Activated T-helper 17 cell treated with anti-CD3 and anti-CD28 coated beads, Interleukin-2, amount 50 U/mL, for 72 hours (primary cell): ENCODE measurements around the gene SRRD. TPM values are rescaled to one million over a fixed set of nuclear protein-coding genes. Genes with fewer than 3 reads are reported as not detected.
A peak's percentile ranks its signal among the peaks of the same experiment; 100 is the strongest.
"Not testable (repeated sequence)": the region's sequence is repeated elsewhere in the genome, so short reads cannot be mapped to it uniquely, and the experiment has no call there.

Source experiments
- ATAC-seq: fragments of 150-1000 bp; cut with Tn5 transposase; replicated peaks from 2 replicates; pipeline ENCODE4 v1.10.0; 2021; ENCODE audit warnings: mild to moderate bottlenecking, moderate library complexity
- H3K27ac Mint-ChIP-seq: one replicate; pipeline ENCODE4 v1.8.0; 2022; ENCODE audit warnings: mixed read lengths
- H3K27me3 Mint-ChIP-seq: one replicate; pipeline ENCODE4 v1.8.0; 2022; ENCODE audit warnings: mixed read lengths
- H3K36me3 Mint-ChIP-seq: one replicate; pipeline ENCODE4 v1.8.0; 2022; ENCODE audit warnings: low read depth, mild to moderate bottlenecking, mixed read lengths
- H3K4me1 Mint-ChIP-seq: one replicate; pipeline ENCODE4 v1.8.0; 2022; ENCODE audit warnings: mixed read lengths
- H3K4me3 Mint-ChIP-seq: one replicate; pipeline ENCODE4 v1.8.0; 2022; ENCODE audit warnings: mild to moderate bottlenecking, mixed read lengths
- H3K9me3 Mint-ChIP-seq: one replicate; pipeline ENCODE4 v1.8.0; 2022; ENCODE audit warnings: mixed read lengths
- total RNA-seq, 2 donors: library from RNA; stranded (reverse); gene quantifications; one replicate each; pipeline ENCODE4 v1.2.3, GENCODE V29; 2022

SRRD gene
- 10 to 100 TPM; 22.2 to 40.3 TPM for total RNA-seq

DNA sequence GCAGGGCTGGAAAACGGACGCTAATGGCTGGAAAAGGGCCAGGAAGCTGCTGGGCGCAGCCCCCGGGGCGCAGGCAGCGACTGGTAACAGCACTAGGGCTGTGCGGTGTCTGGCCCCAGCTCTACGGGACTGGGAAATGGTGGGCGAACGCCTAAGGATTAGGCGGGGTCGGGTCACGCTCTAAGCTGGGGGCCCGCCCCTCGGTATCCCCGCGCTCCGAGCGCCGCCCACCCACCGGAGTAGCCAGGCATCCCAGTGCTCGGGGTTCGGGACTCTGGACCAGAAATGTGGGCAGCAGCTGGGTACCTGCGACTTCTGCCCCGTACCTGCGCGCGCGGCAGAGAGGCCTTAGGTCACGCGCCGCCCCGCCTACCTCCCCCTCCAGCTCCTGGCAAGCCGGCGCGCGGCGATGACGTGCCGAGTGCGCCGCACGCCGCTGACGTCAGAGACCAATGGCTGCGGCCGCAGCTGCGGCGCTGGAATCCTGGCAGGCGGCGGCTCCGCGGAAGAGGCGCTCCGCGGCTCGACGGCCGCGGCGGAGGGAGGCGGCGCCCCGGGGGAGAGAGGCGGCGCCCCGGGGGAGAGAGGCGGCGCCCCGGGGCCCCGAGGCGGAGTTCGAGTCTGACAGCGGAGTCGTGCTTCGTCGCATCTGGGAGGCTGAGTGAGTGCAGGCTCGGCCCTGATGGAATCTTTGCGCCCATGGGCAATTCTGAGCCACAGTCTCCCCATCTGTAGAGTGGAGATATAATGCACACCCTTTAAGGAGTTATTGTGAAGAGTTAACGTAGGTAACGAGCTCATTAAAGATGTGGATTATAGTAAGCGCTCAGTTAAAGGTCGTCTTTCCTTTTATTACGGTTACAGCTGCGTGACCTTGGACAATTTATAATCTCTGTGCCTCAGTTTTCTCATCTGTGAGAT, at the start of gene SRRD, which contains the start of gene HPS4:
TSS of gene SRRD (plus strand) at position 439 of the 921 bp plus-strand sequence. CDS start at position 453, 14 bp downstream.
TSS of gene HPS4 (minus strand) at position 345 of the 921 bp plus-strand sequence. CDS start 2,021 bp downstream, outside the sequence.
- Mint-ChIP-seq H3K27me3 (no peaks in the 10 kb centered on the region), H3K9me3 (no peaks in the 10 kb centered on the region), H3K4me1 (peaks cover 42% of the 10 kb centered on the region), H3K27ac (peak within 1 kb of the TSS; percentile 93), H3K36me3 (peaks cover 62% of the 10 kb centered on the region), H3K4me3 (peak within 1 kb of the TSS; percentile 91)
- peak; percentile 80 for ATAC-seq

DNA sequence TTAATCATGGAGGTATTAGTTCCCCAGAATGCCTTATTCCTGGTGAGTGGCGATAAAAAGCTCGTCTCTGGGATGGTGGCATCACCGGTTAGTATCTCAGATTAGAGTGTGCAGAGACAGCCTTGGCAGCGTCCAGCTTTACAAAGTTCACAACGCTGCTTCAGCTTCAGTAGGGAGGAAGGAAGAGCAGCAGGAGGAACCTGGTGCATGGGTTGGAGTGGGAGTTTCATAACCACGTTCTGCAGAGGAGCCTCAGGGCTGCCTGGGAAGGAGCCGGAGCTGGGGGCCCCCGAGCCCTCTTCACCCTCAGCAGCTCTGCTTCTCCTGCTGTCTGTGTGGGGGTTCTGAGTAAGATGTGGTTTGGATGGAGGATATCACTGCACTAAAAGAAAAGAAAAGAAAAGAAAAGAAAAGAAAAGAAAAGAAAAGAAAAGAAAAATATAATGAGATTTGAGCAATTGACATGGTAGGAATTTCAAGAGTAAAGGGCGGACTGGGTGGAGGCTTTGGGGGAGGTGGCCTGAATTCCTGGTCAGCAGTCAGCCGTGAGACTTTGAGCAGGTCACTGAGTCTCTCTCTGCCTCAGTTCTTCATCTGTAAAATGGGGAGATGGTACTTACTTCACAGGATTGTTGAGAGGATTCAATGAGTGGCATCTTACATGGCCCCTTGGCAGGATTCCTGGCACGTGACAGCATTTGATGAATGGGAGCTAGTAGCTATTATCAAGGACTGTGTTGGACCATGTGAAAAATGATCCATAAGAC, 48.2 kb upstream of the SRRD start:
- Mint-ChIP-seq H3K36me3 (peaks cover 62% of the 10 kb centered on the region), H3K9me3 (no peaks in the 10 kb centered on the region), H3K4me1 (peaks cover 27% of the 10 kb centered on the region), H3K27ac (no peak overlapping the region), H3K27me3 (no peaks in the 10 kb centered on the region), H3K4me3 (peak overlapping the region; percentile 36)
- no peak for ATAC-seq

DNA sequence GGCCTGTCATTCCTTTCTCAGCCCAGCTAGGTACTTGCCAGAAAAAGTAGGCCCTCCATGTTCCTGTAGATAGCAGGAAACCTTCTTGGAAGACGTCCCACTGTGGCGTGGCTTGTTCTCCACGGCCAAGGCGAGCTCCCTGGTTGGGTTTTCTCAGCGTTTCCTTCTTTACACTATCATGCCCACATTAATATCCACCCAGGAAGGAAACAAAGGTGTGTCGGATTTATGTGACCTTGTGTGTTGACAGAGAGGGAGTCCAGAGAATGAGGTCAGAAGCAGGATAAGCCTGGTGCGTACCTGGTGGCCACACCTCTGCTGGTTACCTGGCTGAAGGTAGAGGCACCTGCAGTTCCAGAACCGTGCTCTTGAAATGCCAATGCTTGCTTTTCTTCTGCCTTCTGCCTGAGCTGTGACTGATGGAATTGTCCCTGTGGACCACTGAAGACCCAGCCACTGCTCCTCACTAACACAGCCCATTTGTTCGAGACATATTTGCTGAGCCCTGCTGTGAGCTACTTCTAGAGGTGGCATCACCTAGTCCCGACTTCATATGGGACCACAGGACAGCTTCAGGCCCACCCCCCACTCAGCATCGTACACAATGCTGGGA, 46.7 kb upstream of the SRRD start:
- peaks cover 55% of the 10 kb centered on the region for H3K36me3 Mint-ChIP-seq
- H3K4me1 Mint-ChIP-seq: peaks cover 25% of the 10 kb centered on the region
- no peak overlapping the region for H3K27ac Mint-ChIP-seq
- no peak overlapping the region for H3K4me3 Mint-ChIP-seq
- H3K9me3 Mint-ChIP-seq: no peaks in the 10 kb centered on the region
- ATAC-seq: no peak
- no peaks in the 10 kb centered on the region for H3K27me3 Mint-ChIP-seq

DNA sequence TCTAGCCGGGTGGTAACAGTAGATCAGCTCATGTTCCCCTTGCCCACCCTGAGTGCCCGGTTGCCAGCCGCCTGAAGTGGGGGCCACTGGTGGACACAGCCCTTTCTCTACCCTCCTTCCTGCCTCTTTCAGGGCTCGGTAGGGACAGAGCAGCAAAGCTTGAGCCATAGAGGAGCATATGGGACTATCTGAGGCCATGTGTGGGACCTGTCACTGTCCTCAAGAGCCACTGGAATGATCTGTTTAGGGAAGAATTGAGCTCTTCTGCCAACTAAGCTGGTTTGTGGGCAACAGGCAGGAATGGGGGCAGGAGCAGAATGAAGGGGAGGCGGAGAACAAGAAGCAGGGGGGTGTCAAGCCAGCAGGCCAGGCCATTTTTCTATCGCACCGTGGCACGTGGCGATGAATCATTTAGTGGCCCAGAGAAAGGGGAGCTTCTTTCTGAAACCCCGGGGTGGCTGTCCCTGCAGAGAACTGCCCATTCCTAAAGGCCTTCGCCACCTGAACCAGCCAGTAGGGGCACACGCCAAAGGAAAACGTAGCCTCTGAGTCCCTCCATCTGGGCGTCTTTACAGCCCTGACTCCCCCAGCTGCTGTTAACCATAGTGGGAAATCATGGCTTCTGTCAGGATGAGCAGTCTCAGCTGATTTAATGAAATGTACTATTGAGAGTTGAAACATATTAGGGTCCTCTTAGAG, 45.8 kb upstream of the SRRD start:
- Mint-ChIP-seq H3K27me3 (no peaks in the 10 kb centered on the region), H3K9me3 (no peaks in the 10 kb centered on the region), H3K4me1 (peaks cover 25% of the 10 kb centered on the region), H3K4me3 (no peak overlapping the region), H3K36me3 (peaks cover 59% of the 10 kb centered on the region), H3K27ac (no peak overlapping the region)
- no peak for ATAC-seq

DNA sequence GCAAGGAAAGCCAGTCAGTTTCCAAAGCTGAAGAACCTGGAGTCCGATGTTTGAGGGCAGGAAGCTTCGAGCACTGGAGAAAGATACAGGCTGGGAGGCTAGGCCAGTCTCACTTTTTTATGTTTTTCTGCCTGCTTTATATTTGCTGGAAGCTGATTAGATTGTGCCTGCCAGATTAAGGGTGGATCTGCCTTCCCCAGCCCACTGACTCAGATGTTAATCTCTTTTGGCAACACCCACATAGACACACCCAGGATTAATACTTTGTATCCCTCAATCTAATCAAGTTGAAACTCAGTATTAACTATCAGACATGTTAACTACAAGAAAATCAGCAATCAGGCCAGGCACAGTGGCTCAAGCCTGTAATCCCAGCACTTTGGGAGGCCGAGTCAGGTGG, 44.9 kb upstream of the SRRD start:
- ATAC-seq: not testable (repeated sequence)

DNA sequence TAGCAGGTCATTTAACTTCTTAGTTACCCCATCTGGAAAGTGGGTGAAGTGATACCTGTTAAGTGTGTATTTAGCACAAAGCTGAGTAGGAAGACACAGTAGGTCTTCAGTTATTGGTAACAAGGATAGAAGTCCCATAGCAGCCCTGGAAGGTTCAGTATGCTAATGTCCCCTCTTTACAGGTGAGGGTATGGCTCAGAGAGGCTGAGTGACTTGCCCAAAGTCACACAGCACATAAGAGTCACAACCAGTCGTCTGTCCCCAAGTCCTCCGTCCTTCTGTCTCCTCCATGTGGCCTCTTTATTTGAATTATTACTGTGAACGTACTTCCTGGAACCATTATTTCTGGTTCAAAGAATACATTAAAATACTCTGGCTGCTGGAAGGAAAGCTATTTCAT, 44.1 kb upstream of the SRRD start:
- Mint-ChIP-seq H3K4me3 (no peak overlapping the region), H3K27me3 (no peaks in the 10 kb centered on the region), H3K36me3 (peaks cover 57% of the 10 kb centered on the region), H3K9me3 (no peaks in the 10 kb centered on the region), H3K27ac (no peak overlapping the region), H3K4me1 (peaks cover 25% of the 10 kb centered on the region)
- ATAC-seq: no peak

More for the DNA sequence above, 44.9 kb upstream of the SRRD start:
- H3K27ac Mint-ChIP-seq, H3K27me3 Mint-ChIP-seq, H3K4me3 Mint-ChIP-seq, H3K9me3 Mint-ChIP-seq: not testable (repeated sequence)
- peaks cover 25% of the 10 kb centered on the region for H3K4me1 Mint-ChIP-seq
- peaks cover 59% of the 10 kb centered on the region for H3K36me3 Mint-ChIP-seq

DNA sequence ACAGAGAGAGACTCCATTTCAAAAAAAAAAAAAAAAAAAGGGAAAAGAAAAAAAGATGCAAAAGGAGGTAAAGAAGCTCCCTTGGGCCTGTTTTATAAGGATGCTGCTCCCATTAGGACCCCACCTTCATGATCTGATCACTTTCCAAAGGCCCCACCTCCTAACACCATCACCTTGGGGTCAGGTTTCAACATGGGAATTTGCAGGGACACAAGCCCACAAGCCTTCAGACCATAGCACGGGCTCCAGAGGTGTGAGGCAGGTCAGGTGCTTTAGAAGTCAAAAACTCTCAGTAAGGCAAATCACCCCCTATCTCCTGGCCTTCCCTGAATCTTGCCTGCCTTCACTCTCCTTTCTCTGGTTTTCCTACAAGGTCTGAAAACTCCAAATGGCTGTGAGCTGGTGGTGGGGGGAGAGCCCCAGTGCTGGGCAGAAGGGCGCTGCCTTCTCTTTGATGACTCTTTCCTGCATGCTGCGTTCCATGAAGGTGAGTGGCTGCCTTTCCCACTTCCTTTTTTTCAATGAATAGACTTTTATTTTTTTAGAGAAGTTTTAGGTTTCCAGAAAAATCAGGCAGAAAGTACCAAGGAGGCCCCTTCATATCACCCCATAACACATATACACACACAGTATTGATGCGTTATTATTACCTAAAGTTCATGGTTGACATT, 41.5 kb upstream of the SRRD start:
- H3K9me3 Mint-ChIP-seq: no peaks in the 10 kb centered on the region
- no peak for ATAC-seq
- H3K27me3 Mint-ChIP-seq: no peaks in the 10 kb centered on the region
- peaks cover 35% of the 10 kb centered on the region for H3K36me3 Mint-ChIP-seq
- H3K4me1 Mint-ChIP-seq: peaks cover 7% of the 10 kb centered on the region
- no peak overlapping the region for H3K27ac Mint-ChIP-seq
- no peak overlapping the region for H3K4me3 Mint-ChIP-seq

- ATAC-seq: no peak
- H3K4me3 Mint-ChIP-seq: no peak overlapping the region
- H3K27me3 Mint-ChIP-seq: no peaks in the 10 kb centered on the region
- peaks cover 34% of the 10 kb centered on the region for H3K36me3 Mint-ChIP-seq
- peaks cover 5% of the 10 kb centered on the region for H3K4me1 Mint-ChIP-seq
- H3K9me3 Mint-ChIP-seq: no peaks in the 10 kb centered on the region
- H3K27ac Mint-ChIP-seq: no peak overlapping the region
Observed at GRCh38 chr22:26443901-26444690, 39.6 kb upstream of the SRRD start.

DNA sequence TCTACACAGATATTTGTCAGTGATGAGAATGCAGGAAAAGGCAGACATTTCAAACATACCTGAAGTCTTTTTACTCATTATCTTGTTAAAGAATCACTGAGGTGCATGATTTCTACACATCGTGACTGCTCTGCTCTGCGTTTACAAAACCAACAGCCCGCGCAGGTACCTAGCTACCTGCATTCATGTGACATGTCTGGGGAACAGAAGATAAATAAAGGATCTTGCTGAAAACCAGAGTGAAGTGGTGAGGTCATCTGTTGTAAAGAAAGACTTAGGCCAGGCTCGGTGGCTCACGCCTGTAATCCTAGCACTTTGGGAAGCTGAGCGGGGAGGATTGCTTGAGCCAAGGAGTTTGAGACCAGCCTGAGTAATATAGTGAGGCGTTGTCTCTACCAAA, 38.9 kb upstream of the SRRD start:
- Mint-ChIP-seq H3K36me3 (peaks cover 34% of the 10 kb centered on the region), H3K9me3 (no peaks in the 10 kb centered on the region), H3K27ac (no peak overlapping the region)

GRCh38 chr22:26445577-26446275, 38.0 kb upstream of the SRRD start:
- no peaks in the 10 kb centered on the region for H3K27me3 Mint-ChIP-seq
- no peak overlapping the region for H3K27ac Mint-ChIP-seq
- peaks cover 5% of the 10 kb centered on the region for H3K4me1 Mint-ChIP-seq
- H3K9me3 Mint-ChIP-seq: no peaks in the 10 kb centered on the region
- no peak for ATAC-seq
- H3K4me3 Mint-ChIP-seq: no peak overlapping the region
- peaks cover 34% of the 10 kb centered on the region for H3K36me3 Mint-ChIP-seq

More for the DNA sequence above, 38.9 kb upstream of the SRRD start:
- Mint-ChIP-seq H3K4me3 (no peak overlapping the region), H3K4me1 (peaks cover 5% of the 10 kb centered on the region), H3K27me3 (no peaks in the 10 kb centered on the region)
- no peak for ATAC-seq

DNA sequence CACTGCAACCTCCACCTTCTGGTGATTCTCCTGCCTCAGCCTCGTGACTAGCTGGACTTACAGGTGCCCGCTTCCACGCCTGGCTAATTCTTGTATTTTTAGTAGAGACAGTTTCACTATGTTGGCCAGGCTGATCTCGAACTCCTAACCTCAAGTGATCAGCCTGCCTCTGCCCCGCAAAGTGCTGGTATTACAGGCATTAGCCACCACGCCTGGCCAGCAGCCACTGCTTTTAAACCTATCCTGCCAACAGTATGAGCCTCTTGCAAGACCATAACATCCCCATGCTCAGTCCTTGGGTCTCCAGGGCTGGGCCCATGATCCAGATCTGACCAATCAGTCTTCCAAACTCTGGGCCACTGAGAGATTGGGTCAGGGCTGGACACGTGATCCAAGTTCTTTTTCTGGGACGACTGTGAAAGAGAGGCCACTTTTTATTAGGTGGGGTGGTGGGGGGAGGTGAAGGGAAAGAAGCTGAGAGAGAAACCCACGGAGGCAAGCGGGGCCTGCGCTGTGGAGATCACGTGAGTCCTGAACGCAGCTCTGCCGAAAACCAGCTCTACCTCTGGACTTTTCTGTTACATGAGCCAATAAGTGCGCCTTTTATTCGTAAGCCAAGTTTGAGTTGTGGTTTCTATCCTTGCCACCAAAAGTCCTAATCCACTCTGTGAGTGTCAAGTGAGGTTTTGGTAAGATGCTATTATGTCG, 36.7 kb upstream of the SRRD start:
- ATAC-seq: no peak
- H3K9me3 Mint-ChIP-seq: no peaks in the 10 kb centered on the region
- H3K36me3 Mint-ChIP-seq: peaks cover 37% of the 10 kb centered on the region
- H3K27me3 Mint-ChIP-seq: no peaks in the 10 kb centered on the region
- peaks cover 5% of the 10 kb centered on the region for H3K4me1 Mint-ChIP-seq
- H3K4me3 Mint-ChIP-seq: no peak overlapping the region
- peak overlapping the region; percentile 74 for H3K27ac Mint-ChIP-seq
